ENCODE measurements around the gene CRTC1.

- TF ChIP-seq POLR2AphosphoS5 (IDR thresholded peaks at IDR 0.05; ENCODE audit: low read depth, low read length), result no peak
- TF ChIP-seq SIN3A (IDR thresholded peaks at IDR 0.05; ENCODE audit: borderline replicate concordance, insufficient read depth, low read length), result no peak
Observed at GRCh38 chr19:18782559-18783225, 99.2 kb downstream of the CRTC1 start.
